GM11168 (cell line): ENCODE results near the gene ECT2.
"Not testable (repeated sequence)": the region's sequence is repeated elsewhere in the genome, so short reads cannot be mapped to it uniquely, and the experiment has no call there.

Experiments
- in situ Hi-C: fragments of 300-500 bp; cut with MboI; formaldehyde crosslinking; loops from one replicate; pipeline ENCODE4 v1.12.0; 2022; ENCODE audit warnings: low sequenced_read_pairs; ENCODE audit not compliant: unreplicated experiment

ECT2 gene

GRCh38 chr3:172726380-172726779 lies 24.1 kb upstream of the ECT2 start:
- in situ Hi-C loops, result no loop called here

- in situ Hi-C loops, result no loop called here
Measured at GRCh38 chr3:172735014-172735413, 15.5 kb upstream of the ECT2 start.

- in situ Hi-C loops, result no loop called here
Measured at GRCh38 chr3:172739462-172739861, 11.1 kb upstream of the ECT2 start.

GRCh38 chr3:172746475-172746874 lies 4.1 kb upstream of the ECT2 start:
- in situ Hi-C loops, result no loop called here

GRCh38 chr3:172749230-172749965 lies 1.1 kb upstream of the ECT2 start:
- in situ Hi-C loops, result no loop called here

GRCh38 chr3:172750069-172750367 lies 508 bp upstream of the ECT2 start:
- in situ Hi-C loops, result no loop called here

GRCh38 chr3:172751175-172751704 lies 714 bp downstream of the ECT2 start:
- in situ Hi-C loops, result no loop called here

GRCh38 chr3:172752651-172753050 lies 2.1 kb downstream of the ECT2 start:
- in situ Hi-C loops, result no loop called here

GRCh38 chr3:172753125-172753524 lies 2.6 kb downstream of the ECT2 start:
- in situ Hi-C loops, result no loop called here

GRCh38 chr3:172760416-172760815 lies 9.9 kb downstream of the ECT2 start:
- in situ Hi-C loops, result not testable (repeated sequence)

GRCh38 chr3:172766241-172766640 lies 15.7 kb downstream of the ECT2 start:
- in situ Hi-C loops, result no loop called here

GRCh38 chr3:172766718-172767405 lies 16.3 kb downstream of the ECT2 start:
- in situ Hi-C loops, result no loop called here

- in situ Hi-C loops, result no loop called here
Measured at GRCh38 chr3:172770382-172770781, 19.9 kb downstream of the ECT2 start.

GRCh38 chr3:172771672-172772071 lies 21.1 kb downstream of the ECT2 start:
- in situ Hi-C loops, result no loop called here

GRCh38 chr3:172776049-172776717 lies 25.7 kb downstream of the ECT2 start:
- in situ Hi-C loops, result no loop called here

- in situ Hi-C loops, result no loop called here
Measured at GRCh38 chr3:172777901-172778300, 27.4 kb downstream of the ECT2 start.

GRCh38 chr3:172782235-172782634 lies 31.7 kb downstream of the ECT2 start:
- in situ Hi-C loops, result no loop called here

GRCh38 chr3:172786036-172786435 lies 35.5 kb downstream of the ECT2 start:
- in situ Hi-C loops, result no loop called here

GRCh38 chr3:172787019-172787418 lies 36.5 kb downstream of the ECT2 start:
- in situ Hi-C loops, result no loop called here

GRCh38 chr3:172787746-172788145 lies 37.2 kb downstream of the ECT2 start:
- in situ Hi-C loops, result no loop called here

- in situ Hi-C loops, result no loop called here
Measured at GRCh38 chr3:172799246-172799645, 48.7 kb downstream of the ECT2 start.
